GM10248 (cell line): ENCODE measurements around the gene QKI.

Experiments
- CTCF ChIA-PET: fragments of 300-600 bp; sonication (Branson Sonifier 250); formaldehyde crosslinking; extraction: SDS; loops from one replicate; lab custom pipeline; 2021; ENCODE audit warnings: antibody characterized with exemption; lab: Yijun Ruan, JAX
- POLR2A ChIA-PET: fragments of 350-650 bp; sonication (Branson Sonifier 250); formaldehyde crosslinking; extraction: SDS; loops from one replicate; lab custom pipeline; 2020; ENCODE audit warnings: antibody characterized with exemption; lab: Yijun Ruan, JAX
- DNase-seq: peaks from one replicate; pipeline ENCODE4 v3.0.0; 2012; ENCODE audit errors: extremely low spot score
- TF ChIP-seq, protein P1 (sequence below): IDR thresholded peaks from 2 replicates; pipeline ENCODE4 v1.5.1; 2012; ENCODE audit warnings: mild to moderate bottlenecking, low read depth; ENCODE audit errors: extremely low read depth, missing control alignments, control extremely low read depth

Gene QKI

DNA sequence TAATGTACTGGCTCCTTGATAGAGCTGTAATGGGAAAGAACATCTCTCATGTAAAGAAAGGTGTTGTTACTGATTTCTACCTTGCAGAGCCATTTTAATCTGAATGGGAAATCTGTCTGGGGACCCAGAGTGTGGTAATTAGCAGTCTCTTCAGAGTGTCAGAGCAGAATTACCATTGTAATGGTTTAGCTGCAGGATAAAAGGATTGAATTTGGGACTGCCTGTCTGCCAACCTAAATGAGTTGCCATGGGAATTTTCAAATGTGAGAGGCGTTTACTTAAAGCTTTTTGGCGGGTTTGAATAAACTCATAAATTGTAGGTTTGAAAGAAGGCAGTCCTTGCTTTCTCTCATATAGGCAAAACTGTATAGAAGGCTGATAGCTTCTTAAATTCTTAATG lies 128.8 kb downstream of the QKI start:
- POLR2A ChIA-PET = no interaction called here
- TF ChIP-seq, protein P1, sequence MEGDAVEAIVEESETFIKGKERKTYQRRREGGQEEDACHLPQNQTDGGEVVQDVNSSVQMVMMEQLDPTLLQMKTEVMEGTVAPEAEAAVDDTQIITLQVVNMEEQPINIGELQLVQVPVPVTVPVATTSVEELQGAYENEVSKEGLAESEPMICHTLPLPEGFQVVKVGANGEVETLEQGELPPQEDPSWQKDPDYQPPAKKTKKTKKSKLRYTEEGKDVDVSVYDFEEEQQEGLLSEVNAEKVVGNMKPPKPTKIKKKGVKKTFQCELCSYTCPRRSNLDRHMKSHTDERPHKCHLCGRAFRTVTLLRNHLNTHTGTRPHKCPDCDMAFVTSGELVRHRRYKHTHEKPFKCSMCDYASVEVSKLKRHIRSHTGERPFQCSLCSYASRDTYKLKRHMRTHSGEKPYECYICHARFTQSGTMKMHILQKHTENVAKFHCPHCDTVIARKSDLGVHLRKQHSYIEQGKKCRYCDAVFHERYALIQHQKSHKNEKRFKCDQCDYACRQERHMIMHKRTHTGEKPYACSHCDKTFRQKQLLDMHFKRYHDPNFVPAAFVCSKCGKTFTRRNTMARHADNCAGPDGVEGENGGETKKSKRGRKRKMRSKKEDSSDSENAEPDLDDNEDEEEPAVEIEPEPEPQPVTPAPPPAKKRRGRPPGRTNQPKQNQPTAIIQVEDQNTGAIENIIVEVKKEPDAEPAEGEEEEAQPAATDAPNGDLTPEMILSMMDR = no peak
- CTCF ChIA-PET = no interaction called here
- DNase-seq = no peak

- POLR2A ChIA-PET = no interaction called here
- TF ChIP-seq, protein P1 = no peak
- no peak for DNase-seq
- CTCF ChIA-PET = interaction anchor here (1.0 kb wide), 1 partner anchor 16 kb away, joined by 3 read pairs; no protein-coding TSS in a partner anchor
Measured at GRCh38 chr6:163545370-163545769, 130.9 kb downstream of the QKI start.

- DNase-seq = no peak
- ChIA-PET POLR2A (no interaction called here), CTCF (no interaction called here)
- TF ChIP-seq, protein P1 = no peak
Measured at GRCh38 chr6:163547287-163547686, 132.8 kb downstream of the QKI start.

DNA sequence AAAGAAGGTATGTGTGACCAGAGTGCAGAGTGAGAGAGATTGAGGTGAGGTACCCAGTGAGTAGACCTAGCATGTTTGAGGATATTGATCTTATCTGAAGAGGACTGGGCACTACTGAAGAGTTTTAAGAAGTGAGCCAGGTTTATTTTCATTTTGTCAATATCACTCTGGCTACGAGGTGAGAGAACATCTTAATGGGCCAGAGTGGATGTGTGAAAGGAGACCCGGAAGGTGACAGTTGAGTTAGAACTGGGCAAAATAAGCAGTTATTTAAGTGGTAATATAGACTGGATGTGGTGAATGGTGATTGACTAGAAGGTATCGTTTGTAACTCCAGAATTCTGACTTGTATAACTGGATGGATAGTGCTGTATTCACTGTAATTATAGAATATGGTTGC lies 134.1 kb downstream of the QKI start:
- CTCF ChIA-PET = no interaction called here

GRCh38 chr6:163554032-163554431 lies 139.5 kb downstream of the QKI start:
- ChIA-PET CTCF (interaction anchor here (0.9 to 1.7 kb wide), 8 partner anchors 10 to 148 kb away, joined by 3 to 8 read pairs (median 3); no protein-coding TSS in a partner anchor), POLR2A (no interaction called here)
- TF ChIP-seq, protein P1 = no peak
- DNase-seq = no peak

More for the DNA sequence above, 134.1 kb downstream of the QKI start:
- TF ChIP-seq, protein P1 = no peak
- DNase-seq = no peak
- POLR2A ChIA-PET = no interaction called here

GRCh38 chr6:163554663-163555062 lies 140.1 kb downstream of the QKI start:
- ChIA-PET CTCF (interaction anchor here (0.9 to 1.7 kb wide), 8 partner anchors 9 to 149 kb away, joined by 3 to 8 read pairs (median 3); no protein-coding TSS in a partner anchor), POLR2A (interaction anchor here (0.5 kb wide), 1 partner anchor 143 kb away, joined by 4 read pairs; no protein-coding TSS in a partner anchor)
- peak; percentile 28 for DNase-seq
- TF ChIP-seq, protein P1 = peak; percentile 35
